NCI-H1105 treated with DMSO at 0.1 percent for 48 hours (cell line): ENCODE data around the gene SELL.
A peak's percentile ranks its signal among the peaks of the same experiment; 100 is the strongest.
"Not testable (repeated sequence)": the region's sequence is repeated elsewhere in the genome, so short reads cannot be mapped to it uniquely, and the experiment has no call there.

Source experiments
- DNase-seq: peaks from one replicate; lab custom pipeline; 2025; lab: John Stamatoyannopoulos, UW

Gene SELL

DNA sequence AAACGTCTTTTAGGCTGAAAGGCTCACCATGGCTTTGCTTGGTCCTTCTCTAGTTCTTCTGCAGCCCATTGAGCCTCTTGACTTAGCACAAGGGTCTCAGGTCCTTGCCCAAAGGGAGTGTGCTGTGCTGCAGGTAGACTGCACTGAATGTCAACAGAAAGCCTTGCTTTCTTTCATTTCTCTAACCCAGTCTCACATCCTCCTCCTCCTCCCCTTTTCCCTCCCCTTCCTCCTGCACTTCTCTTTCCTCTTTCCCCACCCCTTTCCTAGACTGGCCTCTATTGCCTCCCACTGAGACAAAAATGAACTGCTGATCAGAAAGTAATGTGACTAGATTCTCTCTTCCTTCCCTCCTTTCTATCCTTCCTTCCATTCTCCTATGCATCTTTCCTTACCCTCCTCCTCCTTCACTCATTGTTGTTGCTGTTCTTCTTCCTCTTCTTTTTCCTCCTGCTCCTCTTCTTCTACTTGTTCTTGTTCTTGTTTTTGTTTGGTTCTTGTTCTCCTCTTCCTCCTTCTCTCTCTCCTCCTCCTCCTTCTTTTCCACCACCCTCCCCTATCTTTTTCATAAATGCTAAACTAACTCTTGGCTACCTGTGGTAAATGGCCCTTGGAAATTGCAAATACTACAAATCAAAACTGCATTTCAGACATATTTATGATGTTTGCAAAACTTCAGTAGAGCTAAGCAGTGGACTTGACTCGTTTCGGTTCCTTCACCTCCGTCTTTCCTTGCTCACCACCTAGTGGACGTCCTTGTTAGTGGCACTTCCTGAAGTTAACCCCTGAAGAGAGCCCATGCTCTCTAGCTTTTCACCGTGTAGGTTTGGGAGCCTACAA, at the start of gene SELL:
SELL (minus strand) TSS at position 152 of the 840 bp plus-strand sequence; CDS start at position 30, 122 bp downstream.
- DNase-seq: peak; percentile 54

DNA sequence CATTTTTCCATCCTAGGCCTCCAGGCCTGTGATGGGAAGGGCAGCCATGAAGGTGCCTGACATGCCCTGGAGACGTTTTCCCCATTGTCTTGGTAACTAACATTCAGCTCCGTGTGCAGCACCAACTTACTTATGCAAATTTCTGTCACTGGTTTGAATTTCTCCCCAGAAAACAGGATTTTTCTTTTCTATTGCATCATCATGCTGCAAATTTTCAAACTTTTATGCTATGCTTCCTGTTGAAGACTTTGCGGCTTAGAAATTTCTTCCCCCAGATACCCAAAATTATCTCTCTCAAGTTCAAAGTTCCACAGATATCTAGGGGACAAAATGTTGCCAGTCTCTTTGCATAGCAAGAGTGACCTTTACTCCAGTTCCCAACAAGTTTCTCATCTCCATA, 47.6 kb upstream of the SELL start:
- DNase-seq: no peak

- DNase-seq: no peak
Observed at GRCh38 chr1:169753549-169753948, 42.1 kb upstream of the SELL start.

GRCh38 chr1:169750041-169750440, 38.6 kb upstream of the SELL start:
- DNase-seq: no peak

DNA sequence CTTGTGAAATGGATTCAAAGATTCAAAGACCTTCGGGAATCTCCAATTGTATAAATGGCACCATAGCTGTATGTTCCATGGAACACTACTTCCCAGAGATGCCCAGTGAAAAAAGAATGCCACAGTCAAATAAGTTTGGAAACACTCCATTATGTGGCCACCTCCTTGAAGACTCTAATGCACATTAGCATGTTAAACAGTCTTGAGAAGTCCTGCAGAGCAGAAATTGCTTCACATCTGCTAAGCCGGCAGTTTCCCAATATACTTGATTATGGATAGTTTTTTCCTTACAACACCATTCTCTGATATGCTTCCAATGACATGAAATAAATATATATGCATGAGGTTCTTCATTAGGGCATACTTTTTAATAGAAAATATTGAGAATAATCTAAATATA, 35.1 kb upstream of the SELL start:
- no peak for DNase-seq

DNA sequence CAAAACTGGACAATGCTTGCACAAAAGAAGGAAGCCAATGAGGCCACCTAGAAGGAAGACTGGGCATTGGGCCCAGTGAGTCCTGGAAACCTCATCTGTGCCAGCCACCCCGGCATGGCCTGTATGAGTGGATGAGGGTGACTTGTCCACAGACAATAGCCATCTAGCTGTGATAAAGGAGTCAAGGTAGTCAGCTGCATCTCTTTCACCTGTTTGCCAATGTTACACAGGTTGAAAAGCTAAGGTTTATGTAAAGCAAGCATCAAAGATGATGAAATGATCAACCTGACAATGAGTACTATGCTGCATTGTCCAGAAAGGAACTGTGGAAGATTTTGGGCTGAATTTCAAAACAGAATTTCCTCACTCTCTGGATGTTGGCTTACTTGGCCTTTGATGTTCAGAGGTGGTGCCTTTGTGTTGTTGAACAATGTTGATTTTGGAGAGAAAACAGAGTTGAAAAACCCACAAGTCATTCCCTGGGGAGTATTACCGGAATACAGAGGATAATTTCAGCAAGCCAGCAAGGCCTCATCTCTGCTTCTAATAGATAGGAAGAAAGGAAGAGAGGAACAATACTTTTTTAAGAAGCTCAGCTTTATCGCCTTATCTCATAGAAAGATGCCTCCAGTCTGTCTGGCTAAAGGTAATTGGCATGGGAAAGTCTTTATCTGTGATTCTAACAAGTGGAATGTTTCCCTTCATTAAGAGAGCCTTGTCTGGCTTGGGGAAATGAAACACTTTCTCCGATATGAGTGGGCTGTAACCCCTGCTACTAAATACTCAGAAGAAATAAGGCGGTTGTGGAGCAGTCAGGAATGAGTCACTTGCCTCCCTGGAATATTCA, 33.8 kb upstream of the SELL start:
- no peak for DNase-seq

GRCh38 chr1:169741666-169742394, 30.4 kb upstream of the SELL start:
- no peak for DNase-seq

- DNase-seq: no peak
Observed at GRCh38 chr1:169739980-169740379, 28.6 kb upstream of the SELL start.

- DNase-seq: no peak
Observed at GRCh38 chr1:169733924-169734323, 22.5 kb upstream of the SELL start, which contains the start of gene SELE. Gene SELE (minus strand): TSS chr1:169734079. CDS start chr1:169733612, 467 bp downstream.

DNA sequence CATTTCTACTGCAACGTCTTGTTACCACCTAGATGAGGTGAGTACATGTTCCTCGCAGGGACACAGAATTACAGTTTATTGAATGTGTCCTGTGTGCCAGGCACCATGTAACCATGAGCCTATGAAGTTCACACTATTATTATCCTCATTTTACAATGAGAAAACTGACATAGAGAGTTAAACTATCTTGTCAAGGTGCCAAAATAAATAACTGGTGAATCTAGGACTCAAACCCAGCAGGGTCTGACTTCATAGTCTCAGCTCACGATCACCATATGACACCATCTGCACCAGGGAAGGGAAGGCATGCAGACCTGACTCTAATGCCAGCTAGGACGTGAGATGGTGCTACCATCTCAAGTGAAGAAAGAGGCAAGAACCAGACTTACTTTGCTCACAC, 20.0 kb upstream of the SELL start:
- DNase-seq: no peak

DNA sequence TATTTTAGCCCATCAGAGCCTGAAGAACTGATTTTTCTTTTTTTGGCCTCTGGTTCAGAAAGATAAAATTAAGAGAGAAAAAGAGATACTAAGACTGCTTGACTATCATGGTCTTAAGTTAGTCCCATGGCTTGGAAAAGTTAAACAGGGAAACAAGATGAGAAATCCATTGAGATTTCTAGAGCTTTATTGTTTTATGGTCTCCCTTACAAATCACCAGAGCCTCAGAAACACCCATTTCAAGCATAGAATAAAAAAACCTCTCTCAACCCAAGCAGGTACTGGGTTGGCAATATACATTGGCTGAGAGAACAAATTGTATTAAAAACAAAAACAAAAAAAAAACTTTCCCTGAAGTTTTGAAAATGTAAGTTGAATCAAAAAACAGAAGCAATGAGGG, 18.6 kb upstream of the SELL start:
- DNase-seq: no peak

GRCh38 chr1:169727307-169727706, 15.9 kb upstream of the SELL start:
- no peak for DNase-seq

- no peak for DNase-seq
Observed at GRCh38 chr1:169726851-169727250, 15.4 kb upstream of the SELL start.

GRCh38 chr1:169725930-169726329, 14.5 kb upstream of the SELL start:
- no peak for DNase-seq

DNA sequence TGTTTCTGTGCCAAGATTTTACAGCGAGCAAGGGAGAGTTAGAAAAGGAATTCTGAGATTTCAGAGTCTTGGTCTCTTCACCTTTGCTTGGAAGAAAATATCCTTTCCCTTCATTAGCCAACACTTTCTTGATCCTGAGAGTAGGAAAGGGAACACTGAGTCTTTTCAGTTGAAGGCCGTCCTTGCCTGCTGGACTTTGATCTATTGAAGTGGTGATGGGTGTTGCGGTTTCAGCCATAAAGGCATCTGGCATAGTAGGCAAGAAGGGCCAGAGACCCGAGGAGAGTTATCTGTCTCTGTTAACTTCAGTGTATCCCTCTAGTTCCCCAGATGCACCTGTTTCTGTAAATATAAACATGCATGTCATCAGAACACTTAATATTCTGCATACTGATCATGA, 12.7 kb upstream of the SELL start:
- no peak for DNase-seq

DNA sequence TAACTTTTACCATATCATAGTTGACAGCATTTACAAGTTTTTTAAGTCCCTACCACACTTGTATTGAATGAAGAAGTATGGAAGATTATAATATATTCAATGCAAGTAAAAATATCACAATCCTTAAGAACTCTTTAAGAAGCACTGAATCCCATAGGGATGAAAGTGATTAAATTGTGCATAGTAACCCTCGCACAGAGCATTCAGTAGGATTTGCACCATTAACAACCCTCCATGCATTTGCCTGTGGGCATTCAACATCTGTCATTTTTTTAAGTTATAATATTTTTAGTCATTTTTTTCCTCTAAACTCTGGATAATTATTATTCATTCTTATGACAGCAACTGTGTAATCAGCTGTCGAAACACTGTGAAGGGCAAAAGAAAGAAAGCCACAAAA, 12.3 kb upstream of the SELL start:
- no peak for DNase-seq

- DNase-seq: no peak
Observed at GRCh38 chr1:169722779-169723178, 11.4 kb upstream of the SELL start.

- not testable (repeated sequence) for DNase-seq
Observed at GRCh38 chr1:169715100-169715499, 3.7 kb upstream of the SELL start.

- DNase-seq: not testable (repeated sequence)
Observed at GRCh38 chr1:169713090-169713489, 1.7 kb upstream of the SELL start.

DNA sequence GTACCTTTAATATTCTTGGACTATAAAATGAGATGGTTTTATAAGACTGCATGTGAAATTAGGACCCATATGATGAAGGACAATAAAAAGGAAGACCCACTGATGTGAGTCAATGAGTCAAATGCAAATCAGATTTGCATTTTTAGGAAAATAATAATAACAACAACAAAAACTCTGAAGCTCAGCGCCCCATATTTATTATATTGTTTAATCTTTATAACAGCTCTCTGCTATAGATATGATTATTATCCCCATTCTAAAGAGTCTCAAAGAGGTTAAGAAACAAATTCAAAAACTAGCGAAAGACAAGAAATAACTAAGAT, 850 bp upstream of the SELL start:
- DNase-seq: no peak

DNA sequence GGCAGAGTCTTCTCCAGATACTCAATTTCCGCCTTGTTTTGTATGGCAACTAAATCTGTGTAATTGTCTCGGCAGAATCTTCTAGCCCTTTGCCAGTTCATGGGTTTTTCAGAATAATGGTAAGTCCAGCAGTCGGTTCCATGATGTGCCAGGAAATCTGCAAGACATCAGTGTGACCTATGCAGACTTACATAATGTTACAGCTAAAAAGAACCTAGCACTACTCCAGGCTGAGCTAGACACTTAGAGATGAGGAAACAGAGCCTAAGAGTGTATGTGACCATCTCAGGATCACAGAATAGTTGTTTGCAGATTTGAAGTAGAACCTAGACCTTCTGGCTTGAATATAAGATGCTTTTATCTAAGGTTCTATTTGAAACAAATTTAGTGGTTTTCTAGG, 2.8 kb downstream of the SELL start:
- DNase-seq: no peak

- no peak for DNase-seq
Observed at GRCh38 chr1:169707912-169708604, 3.4 kb downstream of the SELL start.
